HCT116 (cell line): Measurements from ENCODE around the gene SNTG2. TPM values are rescaled to one million over a fixed set of nuclear protein-coding genes. Genes with fewer than 3 reads are reported as not detected.

ENCODE experiments used
- ATAC-seq: fragments of 200-7000 bp; cut with Tn5 transposase; 2 replicates; pipeline ENCODE4 v1.9.1; 2020; ENCODE audit warnings: mild to moderate bottlenecking, moderate library complexity
- BruUV-seq: library from RNA; stranded (reverse); fragments of 400-500 nt; replicated peaks from 2 replicates; lab custom pipeline; 2021; lab: Mats Ljungman, UMichigan
- CTCF ChIA-PET: fragments of 300-600 bp; sonication (Branson Sonifier 250); formaldehyde crosslinking; loops from one replicate; lab custom pipeline; 2021; ENCODE audit warnings: antibody characterized with exemption; lab: Charles Lee
- POLR2A ChIA-PET: fragments of 300-600, 350-600 bp; sonication (Branson Sonifier 250); formaldehyde crosslinking; loops from one replicate; lab custom pipeline; 2021; ENCODE audit warnings: antibody characterized with exemption; lab: Charles Lee
- RAD21 ChIA-PET, 2 experiments: fragments of 300-600 bp; sonication (Branson Sonifier 250); formaldehyde crosslinking; loops; one replicate each; lab custom pipeline; 2023; ENCODE audit warnings: low total read pairs in 2 of 2; ENCODE audit not compliant: uncharacterized antibody in 2 of 2, unreplicated experiment in 2 of 2, low non-redundant PET in 1 of 2; lab: Charles Lee
- DNase-seq: peaks from one replicate; pipeline ENCODE4 v3.0.0-alpha.2; 2010; ENCODE audit warnings: low read depth, low spot score
- H2AFZ ChIP-seq: fragments of 200-600 bp; shearing (Covaris generic), sonication (generic); 2 replicates; pipeline ENCODE4 v1.6.1; 2017; ENCODE audit warnings: low read depth, mixed run types, mixed read lengths, antibody characterized with exemption, low read length; ENCODE audit not compliant: poor library complexity, severe bottlenecking
- H3K27ac ChIP-seq: 2 replicates; pipeline ENCODE4 v1.5.1; 2012; ENCODE audit warnings: low read depth, low read length
- H3K27me3 ChIP-seq: fragments of 200-600 bp; sonication (generic); 2 replicates; pipeline ENCODE4 v1.6.1; 2016; ENCODE audit warnings: mixed run types, low read length, mixed read lengths; ENCODE audit not compliant: insufficient read depth
- H3K36me3 ChIP-seq, 2 experiments: fragments of 200-500 bp in 1 of 2; fragments of 200-600 bp in 1 of 2; sonication (Bioruptor generic) in 1 of 2; sonication (generic) in 1 of 2; 2 replicates each; pipeline versions ENCODE4 v1.5.1 to v1.6.1; 2014 to 2016; ENCODE audit warnings: low read length in 2 of 2, inconsistent platforms in 1 of 2, mixed read lengths in 1 of 2, mixed run types in 1 of 2; ENCODE audit not compliant: insufficient read depth in 2 of 2, control insufficient read depth in 1 of 2
- H3K4me1 ChIP-seq, 2 experiments: fragments of 200-600 bp in 1 of 2; sonication (generic) in 1 of 2; 2 replicates each; pipeline versions ENCODE4 v1.5.1 to v1.6.1; 2012 to 2017; ENCODE audit warnings: low read length in 2 of 2, inconsistent platforms in 1 of 2, mild to moderate bottlenecking in 1 of 2, mixed read lengths in 1 of 2, mixed run types in 1 of 2, moderate library complexity in 1 of 2; ENCODE audit not compliant: insufficient read depth in 2 of 2, control insufficient read depth in 1 of 2
- H3K4me2 ChIP-seq: fragments of 200-600 bp; sonication (generic); 2 replicates; pipeline ENCODE4 v1.6.1; 2017; ENCODE audit warnings: mixed run types, low read length, mixed read lengths
- H3K4me3 ChIP-seq, 2 experiments: fragments of 200-600 bp in 1 of 2; sonication (generic) in 1 of 2; replicated peaks in 1 of 2; 2 replicates each; pipeline ENCODE4 v1.5.1; 2011 to 2016; ENCODE audit warnings: low read length in 2 of 2, control low read depth in 1 of 2, low read depth in 1 of 2, mild to moderate bottlenecking in 1 of 2, mixed read lengths in 1 of 2, mixed run types in 1 of 2
- H3K79me2 ChIP-seq: fragments of 200-600 bp; sonication (generic); 2 replicates; pipeline ENCODE4 v1.6.1; 2017; ENCODE audit warnings: mild to moderate bottlenecking, mixed run types, low read length, moderate library complexity, mixed read lengths; ENCODE audit not compliant: insufficient read depth
- H3K9ac ChIP-seq: fragments of 200-600 bp; sonication (generic); 2 replicates; pipeline ENCODE4 v1.6.1; 2016; ENCODE audit warnings: low read length, mixed read lengths
- H3K9me2 ChIP-seq: fragments of 200-600 bp; sonication (generic), shearing (Covaris generic); 2 replicates; pipeline ENCODE4 v1.6.1; 2017; ENCODE audit warnings: mixed run types, mild to moderate bottlenecking, moderate library complexity; ENCODE audit not compliant: insufficient read depth
- H3K9me3 ChIP-seq, 2 experiments: fragments of 200-500 bp in 1 of 2; fragments of 200-600 bp in 1 of 2; sonication (Bioruptor generic) in 1 of 2; sonication (generic) in 1 of 2; 2 replicates each; pipeline ENCODE4 v1.6.1; 2014 to 2017; ENCODE audit warnings: low read length in 2 of 2, mixed read lengths in 2 of 2, inconsistent platforms in 1 of 2, low read depth in 1 of 2, mild to moderate bottlenecking in 1 of 2, mixed run types in 1 of 2, moderate library complexity in 1 of 2; ENCODE audit not compliant: control insufficient read depth in 1 of 2, insufficient read depth in 1 of 2
- H4K20me1 ChIP-seq: fragments of 200-600 bp; sonication (generic), shearing (Covaris generic); 2 replicates; pipeline ENCODE4 v1.6.1; 2017; ENCODE audit warnings: mixed run types, mild to moderate bottlenecking, moderate library complexity; ENCODE audit not compliant: insufficient read depth
- CBX3 ChIP-seq: IDR thresholded peaks from 2 replicates; pipeline ENCODE4 v1.6.1; 2012; ENCODE audit warnings: low read depth
- EGR1 ChIP-seq: IDR thresholded peaks from 2 replicates; pipeline ENCODE4 v1.6.1; 2012; ENCODE audit warnings: low read depth
- EZH2phosphoT487 ChIP-seq: fragments of 200-600 bp; IDR thresholded peaks from 2 replicates; pipeline ENCODE4 v1.6.1; 2018; ENCODE audit warnings: antibody characterized with exemption, borderline replicate concordance
- FOSL1 ChIP-seq: IDR thresholded peaks from 2 replicates; pipeline ENCODE4 v1.6.1; 2012; ENCODE audit warnings: low read depth
- MAX ChIP-seq: IDR thresholded peaks from 2 replicates; pipeline ENCODE4 v1.6.1; 2012
- POLR2A ChIP-seq: IDR thresholded peaks from 2 replicates; pipeline ENCODE4 v1.7.0; 2011; ENCODE audit warnings: borderline replicate concordance; ENCODE audit not compliant: insufficient read depth, insufficient read length; ENCODE audit errors: extremely low read depth
- POLR2AphosphoS5 ChIP-seq: IDR thresholded peaks from 2 replicates; pipeline ENCODE4 v1.6.1; 2011; ENCODE audit warnings: mild to moderate bottlenecking, low read depth, low read length, moderate library complexity
- RAD21 ChIP-seq: IDR thresholded peaks from 2 replicates; pipeline ENCODE4 v1.6.1; 2012; ENCODE audit warnings: low read depth, mild to moderate bottlenecking
- REST ChIP-seq: IDR thresholded peaks from 2 replicates; pipeline ENCODE4 v1.6.1; 2012; ENCODE audit warnings: low read depth
- SP1 ChIP-seq: IDR thresholded peaks from 2 replicates; pipeline ENCODE4 v1.6.1; 2012; ENCODE audit warnings: low read depth
- SRF ChIP-seq: IDR thresholded peaks from 2 replicates; pipeline ENCODE4 v1.6.1; 2012; ENCODE audit warnings: low read depth
- TCF7L2 ChIP-seq: IDR thresholded peaks from 2 replicates; pipeline ENCODE4 v1.7.0; 2011; ENCODE audit warnings: borderline replicate concordance, inconsistent platforms; ENCODE audit not compliant: insufficient read depth, insufficient read length; ENCODE audit errors: extremely low read depth
- YY1 ChIP-seq: IDR thresholded peaks from 2 replicates; pipeline ENCODE4 v1.6.1; 2011; ENCODE audit warnings: low read length, low read depth, moderate library complexity, mild to moderate bottlenecking; ENCODE audit not compliant: insufficient replicate concordance; ENCODE audit errors: extremely low read depth
- ZBTB33 ChIP-seq: IDR thresholded peaks from 2 replicates; pipeline ENCODE4 v1.6.1; 2011; ENCODE audit warnings: mild to moderate bottlenecking, low read length, moderate library complexity; ENCODE audit not compliant: insufficient replicate concordance; ENCODE audit errors: extremely low read depth
- ZNF274 ChIP-seq: fragments of 200-500 bp; sonication (Bioruptor generic); IDR thresholded peaks from 2 replicates; pipeline ENCODE4 v1.6.1; 2014; ENCODE audit warnings: mild to moderate bottlenecking, low read depth, low read length, inconsistent platforms
- intact Hi-C: fragments of 100-400 bp; cut with micrococcal nuclease; formaldehyde crosslinking; loops from 2 replicates; pipeline ENCODE4 v1.10.0; 2022
- total RNA-seq: library from RNA; stranded (reverse); gene quantifications from one replicate; pipeline ENCODE4 v1.2.1, GENCODE V29; 2021; ENCODE audit not compliant: unreplicated experiment

SNTG2 gene
- total RNA-seq, 1 experiment from 2014 or later: not detected

- Histone ChIP-seq H3K27ac (no peak overlapping the region), H2AFZ (no peak overlapping the region), H3K4me1 (no peaks in the 10 kb centered on the region), H3K9me3 (no peaks in the 10 kb centered on the region), H3K27me3 (no peaks in the 10 kb centered on the region), H3K9ac (no peak overlapping the region), H3K4me2 (no peak overlapping the region), H4K20me1 (no peaks in the 10 kb centered on the region), H3K79me2 (no peaks in the 10 kb centered on the region), H3K9me2 (no peaks in the 10 kb centered on the region), H3K36me3 (no peaks in the 10 kb centered on the region), H3K4me3 (no peak overlapping the region)
- no peak for TF ChIP-seq MAX
- no peak for TF ChIP-seq SRF
- TF ChIP-seq POLR2AphosphoS5: no peak
- no peak for TF ChIP-seq ZBTB33
- TF ChIP-seq ZNF274: no peak
- TF ChIP-seq FOSL1: no peak
- TF ChIP-seq POLR2A: no peak
- no peak for TF ChIP-seq REST
- no peak for TF ChIP-seq EGR1
- no peak for TF ChIP-seq CBX3
- TF ChIP-seq YY1: no peak
- no peak for TF ChIP-seq SP1
- TF ChIP-seq TCF7L2: no peak
- TF ChIP-seq RAD21: no peak
- TF ChIP-seq EZH2phosphoT487: no peak
- ATAC-seq (no peak), DNase-seq (no peak)
- ChIA-PET CTCF (no interaction called here), RAD21 (no interaction called here), POLR2A (no interaction called here)
- intact Hi-C loops: no loop called here
- BruUV-seq: no TSS peak
These were observed 271.4 kb downstream of the SNTG2 start for GRCh38 chr2:1222056-1222455.
